Measurements from ENCODE around the gene LAMC2. TPM values are rescaled to one million over a fixed set of nuclear protein-coding genes. Genes with fewer than 3 reads are reported as not detected.
"Not testable (repeated sequence)": the region's sequence is repeated elsewhere in the genome, so short reads cannot be mapped to it uniquely, and the experiment has no call there.

The LAMC2 gene
- total and polyA plus RNA-seq, 4 experiments from 2014 or later = not detected

DNA sequence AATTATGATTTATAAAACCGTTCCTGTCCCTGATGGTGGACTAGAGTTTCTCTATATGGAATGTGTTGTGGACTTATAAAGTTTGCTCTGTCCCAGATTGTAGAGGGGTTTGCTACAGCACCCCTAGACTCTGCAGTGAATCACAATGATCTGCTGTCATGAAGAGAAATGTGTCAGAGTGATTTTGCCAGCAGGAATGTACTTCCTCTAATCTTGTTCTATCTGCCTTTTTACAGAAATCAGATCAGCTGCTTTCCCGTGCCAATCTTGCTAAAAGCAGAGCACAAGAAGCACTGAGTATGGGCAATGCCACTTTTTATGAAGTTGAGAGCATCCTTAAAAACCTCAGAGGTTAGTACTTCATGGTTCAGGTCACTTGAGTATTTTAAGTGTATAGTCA, 52.0 kb downstream of the LAMC2 start:
- H3K4me1 Mint-ChIP-seq = no peaks in the 10 kb centered on the region
- Histone ChIP-seq H3K9me3 (ENCODE audit: control insufficient read depth in 1 of 2, low read length in 2 of 2) (no peaks in the 10 kb centered on the region), H3K27me3 (ENCODE audit: insufficient read depth, low read length) (no peaks in the 10 kb centered on the region), H3K36me3 (ENCODE audit: insufficient read depth, low read length) (no peaks in the 10 kb centered on the region), H3K4me1 (ENCODE audit: insufficient read depth, low read length) (no peaks in the 10 kb centered on the region), H3K27ac (ENCODE audit: low read depth, low read length) (no peak overlapping the region), H3K4me3 (ENCODE audit: low read length in 2 of 2) (no peak overlapping the region)
- H3K27ac Mint-ChIP-seq = no peak overlapping the region
- POLR2A ChIA-PET (ENCODE audit: partially characterized antibody) = no interaction called here
- CTCF ChIA-PET (ENCODE audit: partially characterized antibody) = no interaction called here
- no peaks in the 10 kb centered on the region for H3K36me3 Mint-ChIP-seq
- peaks cover 0 to 5% of the 10 kb centered on the region in 2 donors for H3K27me3 Mint-ChIP-seq
- H3K9me3 Mint-ChIP-seq = peaks cover 0 to 2% (median 0%) of the 10 kb centered on the region in 8 donors
- H3K4me3 Mint-ChIP-seq = no peak overlapping the region
- intact Hi-C loops (cut with micrococcal nuclease) = no loop called here
- no peak for DNase-seq

DNA sequence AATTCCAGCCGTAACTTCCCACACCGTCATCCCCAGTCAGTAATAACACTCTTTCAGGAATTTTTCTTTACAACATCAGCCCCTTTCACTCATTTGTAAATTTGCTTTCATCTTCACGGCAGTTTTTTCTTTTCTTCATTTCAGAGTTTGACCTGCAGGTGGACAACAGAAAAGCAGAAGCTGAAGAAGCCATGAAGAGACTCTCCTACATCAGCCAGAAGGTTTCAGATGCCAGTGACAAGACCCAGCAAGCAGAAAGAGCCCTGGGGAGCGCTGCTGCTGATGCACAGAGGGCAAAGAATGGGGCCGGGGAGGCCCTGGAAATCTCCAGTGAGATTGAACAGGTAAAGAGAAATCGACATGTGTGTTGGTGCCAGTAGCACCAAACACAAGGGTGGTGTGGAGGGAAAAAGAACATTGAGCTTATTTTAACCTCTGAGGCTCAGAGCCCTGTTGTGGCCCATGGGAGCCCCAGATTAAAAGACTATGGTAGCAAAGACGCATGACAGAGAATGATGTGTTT, 53.2 kb downstream of the LAMC2 start:
- Histone ChIP-seq H3K9me3 (ENCODE audit: control insufficient read depth in 1 of 2, low read length in 2 of 2) (no peaks in the 10 kb centered on the region), H3K4me1 (ENCODE audit: insufficient read depth, low read length) (no peaks in the 10 kb centered on the region), H3K27me3 (ENCODE audit: insufficient read depth, low read length) (no peaks in the 10 kb centered on the region), H3K27ac (ENCODE audit: low read depth, low read length) (no peak overlapping the region), H3K36me3 (ENCODE audit: insufficient read depth, low read length) (no peaks in the 10 kb centered on the region), H3K4me3 (ENCODE audit: low read length in 2 of 2) (no peak overlapping the region)
- H3K36me3 Mint-ChIP-seq = no peaks in the 10 kb centered on the region
- DNase-seq = no peak
- no peaks in the 10 kb centered on the region for H3K4me1 Mint-ChIP-seq
- intact Hi-C loops (cut with micrococcal nuclease) = no loop called here
- ChIA-PET CTCF (ENCODE audit: partially characterized antibody) (no interaction called here), POLR2A (ENCODE audit: partially characterized antibody) (no interaction called here)
- H3K27ac Mint-ChIP-seq = no peak overlapping the region
- H3K4me3 Mint-ChIP-seq = no peak overlapping the region
- H3K9me3 Mint-ChIP-seq = peaks cover 0 to 2% (median 0%) of the 10 kb centered on the region in 8 donors
- H3K27me3 Mint-ChIP-seq = peaks cover 3 to 5% of the 10 kb centered on the region in 2 donors

DNA sequence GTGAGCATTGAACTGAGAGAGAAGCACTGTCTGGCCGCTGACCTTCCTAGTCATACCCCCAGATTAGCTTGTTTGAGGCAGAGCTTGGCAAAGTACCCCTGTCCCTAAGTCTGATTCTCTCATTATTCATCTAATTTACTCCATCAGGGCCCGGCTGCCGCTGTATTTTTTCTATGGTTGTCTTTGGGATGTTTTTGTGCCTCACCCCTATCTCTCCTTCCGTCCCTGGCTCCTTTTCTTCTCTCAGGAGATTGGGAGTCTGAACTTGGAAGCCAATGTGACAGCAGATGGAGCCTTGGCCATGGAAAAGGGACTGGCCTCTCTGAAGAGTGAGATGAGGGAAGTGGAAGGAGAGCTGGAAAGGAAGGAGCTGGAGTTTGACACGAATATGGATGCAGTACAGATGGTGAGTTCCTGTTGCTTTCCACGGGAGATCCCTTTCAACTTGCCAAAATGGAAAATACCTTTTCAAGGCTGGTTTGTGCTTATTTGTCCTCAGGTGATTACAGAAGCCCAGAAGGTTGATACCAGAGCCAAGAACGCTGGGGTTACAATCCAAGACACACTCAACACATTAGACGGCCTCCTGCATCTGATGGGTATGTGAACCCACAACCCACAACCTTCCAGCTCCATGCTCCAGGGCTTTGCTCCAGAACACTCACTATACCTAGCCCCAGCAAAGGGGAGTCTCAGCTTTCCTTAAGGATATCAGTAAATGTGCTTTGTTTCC, 53.9 kb downstream of the LAMC2 start:
- Histone ChIP-seq H3K36me3 (ENCODE audit: insufficient read depth, low read length) (no peaks in the 10 kb centered on the region), H3K4me1 (ENCODE audit: insufficient read depth, low read length) (no peaks in the 10 kb centered on the region), H3K4me3 (ENCODE audit: low read length in 2 of 2) (no peak overlapping the region), H3K27me3 (ENCODE audit: insufficient read depth, low read length) (no peaks in the 10 kb centered on the region), H3K27ac (ENCODE audit: low read depth, low read length) (no peak overlapping the region), H3K9me3 (ENCODE audit: control insufficient read depth in 1 of 2, low read length in 2 of 2) (no peaks in the 10 kb centered on the region)
- H3K27me3 Mint-ChIP-seq = peaks cover 3 to 5% of the 10 kb centered on the region in 2 donors
- H3K36me3 Mint-ChIP-seq = no peaks in the 10 kb centered on the region
- no peaks in the 10 kb centered on the region for H3K4me1 Mint-ChIP-seq
- no peak for DNase-seq
- H3K27ac Mint-ChIP-seq = no peak overlapping the region
- intact Hi-C loops (cut with micrococcal nuclease) = no loop called here
- no peak overlapping the region for H3K4me3 Mint-ChIP-seq
- H3K9me3 Mint-ChIP-seq = peaks cover 0 to 2% (median 0%) of the 10 kb centered on the region in 8 donors
- CTCF ChIA-PET (ENCODE audit: partially characterized antibody) = no interaction called here
- POLR2A ChIA-PET (ENCODE audit: partially characterized antibody) = no interaction called here

DNA sequence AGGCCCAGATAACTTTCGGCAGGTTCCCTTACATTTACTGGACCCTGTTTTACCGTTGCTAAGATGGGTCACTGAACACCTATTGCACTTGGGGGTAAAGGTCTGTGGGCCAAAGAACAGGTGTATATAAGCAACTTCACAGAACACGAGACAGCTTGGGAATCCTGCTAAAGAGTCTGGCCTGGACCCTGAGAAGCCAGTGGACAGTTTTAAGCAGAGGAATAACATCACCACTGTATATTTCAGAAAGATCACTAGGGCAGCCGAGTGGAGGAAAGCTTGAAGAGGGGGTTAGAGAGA, 54.4 kb downstream of the LAMC2 start:
- no peak overlapping the region for H3K27ac Mint-ChIP-seq
- peaks cover 3 to 4% of the 10 kb centered on the region in 2 donors for H3K27me3 Mint-ChIP-seq
- H3K9me3 ChIP-seq (ENCODE audit: control insufficient read depth in 1 of 2, low read length in 2 of 2) = no peaks in the 10 kb centered on the region
- H3K27ac ChIP-seq (ENCODE audit: low read depth, low read length) = no peak overlapping the region
- ChIA-PET POLR2A (ENCODE audit: partially characterized antibody) (no interaction called here), CTCF (ENCODE audit: partially characterized antibody) (no interaction called here)
- no peak overlapping the region for H3K4me3 Mint-ChIP-seq
- H3K4me3 ChIP-seq (ENCODE audit: low read length in 2 of 2) = no peak overlapping the region
- intact Hi-C loops (cut with micrococcal nuclease) = no loop called here
- peaks cover 0 to 2% (median 0%) of the 10 kb centered on the region in 8 donors for H3K9me3 Mint-ChIP-seq
- DNase-seq = no peak
- no peaks in the 10 kb centered on the region for H3K36me3 ChIP-seq (ENCODE audit: insufficient read depth, low read length)
- H3K36me3 Mint-ChIP-seq = no peaks in the 10 kb centered on the region
- H3K27me3 ChIP-seq (ENCODE audit: insufficient read depth, low read length) = no peaks in the 10 kb centered on the region
- H3K4me1 ChIP-seq (ENCODE audit: insufficient read depth, low read length) = no peaks in the 10 kb centered on the region
- no peaks in the 10 kb centered on the region for H3K4me1 Mint-ChIP-seq

DNA sequence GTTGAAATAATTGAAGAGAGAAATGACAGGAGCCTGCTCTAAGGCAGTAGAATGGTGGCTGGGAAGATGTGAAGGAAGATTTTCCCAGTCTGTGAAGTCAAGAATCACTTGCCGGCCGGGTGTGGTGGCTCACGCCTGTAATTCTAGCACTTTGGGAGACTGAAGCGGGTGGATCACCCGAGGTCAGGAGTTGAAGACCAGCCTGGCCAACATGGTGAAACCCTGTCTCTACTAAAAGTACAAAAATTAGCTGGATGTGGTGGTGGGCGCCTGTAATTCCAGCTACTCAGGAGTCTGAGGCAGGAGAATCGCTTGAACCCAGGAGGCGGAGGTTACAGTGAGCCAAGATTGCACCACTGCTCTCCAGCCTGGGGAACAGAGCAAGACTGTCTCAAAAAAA, 54.8 kb downstream of the LAMC2 start:
- POLR2A ChIA-PET (ENCODE audit: partially characterized antibody); H3K36me3 Mint-ChIP-seq; intact Hi-C loops (cut with micrococcal nuclease); H3K27ac Mint-ChIP-seq; H3K27me3 Mint-ChIP-seq; H3K27me3 ChIP-seq (ENCODE audit: insufficient read depth, low read length); H3K4me1 ChIP-seq (ENCODE audit: insufficient read depth, low read length); H3K4me3 ChIP-seq (ENCODE audit: low read length in 2 of 2); H3K36me3 ChIP-seq (ENCODE audit: insufficient read depth, low read length); DNase-seq; H3K4me1 Mint-ChIP-seq; H3K9me3 Mint-ChIP-seq; H3K27ac ChIP-seq (ENCODE audit: low read depth, low read length); H3K9me3 ChIP-seq (ENCODE audit: control insufficient read depth in 1 of 2, low read length in 2 of 2); CTCF ChIA-PET (ENCODE audit: partially characterized antibody); H3K4me3 Mint-ChIP-seq: not testable (repeated sequence)

DNA sequence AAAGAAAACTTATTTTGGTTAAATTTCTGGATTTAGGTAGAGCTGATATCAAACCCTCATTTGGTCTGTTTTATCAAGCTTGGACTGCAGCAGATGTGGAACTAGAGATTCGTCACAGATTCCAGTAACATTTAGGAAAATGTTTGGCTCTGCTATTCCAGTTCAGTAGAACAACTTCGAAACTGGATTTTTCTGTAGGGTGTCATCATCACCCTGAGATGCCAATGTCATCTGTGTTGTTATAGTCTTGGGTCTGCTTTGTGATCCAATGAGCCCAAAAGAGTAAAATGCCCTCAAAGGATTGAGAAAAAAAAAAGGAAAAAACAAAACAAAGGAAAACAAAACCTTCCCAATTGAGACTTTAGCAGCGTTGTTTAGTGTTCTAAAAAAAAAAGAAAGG, 55.4 kb downstream of the LAMC2 start:
- no peak overlapping the region for H3K4me3 ChIP-seq (ENCODE audit: low read length in 2 of 2)
- no peaks in the 10 kb centered on the region for H3K4me1 ChIP-seq (ENCODE audit: insufficient read depth, low read length)
- no peak overlapping the region for H3K4me3 Mint-ChIP-seq
- H3K9me3 ChIP-seq (ENCODE audit: control insufficient read depth in 1 of 2, low read length in 2 of 2) = no peaks in the 10 kb centered on the region
- DNase-seq = no peak
- POLR2A ChIA-PET (ENCODE audit: partially characterized antibody) = no interaction called here
- no peaks in the 10 kb centered on the region for H3K27me3 ChIP-seq (ENCODE audit: insufficient read depth, low read length)
- no peaks in the 10 kb centered on the region for H3K36me3 ChIP-seq (ENCODE audit: insufficient read depth, low read length)
- H3K36me3 Mint-ChIP-seq = no peaks in the 10 kb centered on the region
- peaks cover 0 to 2% (median 0%) of the 10 kb centered on the region in 8 donors for H3K9me3 Mint-ChIP-seq
- no peak overlapping the region for H3K27ac ChIP-seq (ENCODE audit: low read depth, low read length)
- no peaks in the 10 kb centered on the region for H3K4me1 Mint-ChIP-seq
- intact Hi-C loops (cut with micrococcal nuclease) = no loop called here
- CTCF ChIA-PET (ENCODE audit: partially characterized antibody) = no interaction called here
- H3K27ac Mint-ChIP-seq = no peak overlapping the region
- H3K27me3 Mint-ChIP-seq = peaks cover 6 to 7% of the 10 kb centered on the region in 2 donors

DNA sequence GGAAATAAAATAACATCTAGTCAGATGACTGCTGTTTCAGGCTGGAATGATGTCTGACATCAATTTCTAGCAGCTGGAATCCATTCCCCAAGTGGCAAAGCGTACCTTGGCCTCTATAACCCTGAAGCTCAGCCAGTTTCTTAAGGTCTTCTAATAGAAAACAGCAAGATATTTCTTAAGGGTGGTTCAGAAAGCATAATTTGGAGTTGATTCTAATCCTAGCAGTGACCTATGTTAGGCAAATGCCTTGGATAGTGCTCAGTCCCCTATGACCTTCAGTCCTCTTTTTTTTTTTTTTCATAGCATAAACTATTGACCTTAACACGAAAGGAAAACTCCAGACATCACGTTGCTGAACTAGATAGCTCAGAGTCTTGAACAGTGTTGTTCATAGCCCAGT, 56.5 kb downstream of the LAMC2 start:
- Histone ChIP-seq H3K27ac (ENCODE audit: low read depth, low read length) (no peak overlapping the region), H3K36me3 (ENCODE audit: insufficient read depth, low read length) (no peaks in the 10 kb centered on the region), H3K27me3 (ENCODE audit: insufficient read depth, low read length) (no peaks in the 10 kb centered on the region), H3K4me3 (ENCODE audit: low read length in 2 of 2) (no peak overlapping the region), H3K9me3 (ENCODE audit: control insufficient read depth in 1 of 2, low read length in 2 of 2) (no peaks in the 10 kb centered on the region), H3K4me1 (ENCODE audit: insufficient read depth, low read length) (no peaks in the 10 kb centered on the region)
- intact Hi-C loops (cut with micrococcal nuclease) = no loop called here
- ChIA-PET CTCF (ENCODE audit: partially characterized antibody) (interaction anchor here (1.0 kb wide), 1 partner anchor 17 kb away, joined by 4 read pairs; no protein-coding TSS in a partner anchor), POLR2A (ENCODE audit: partially characterized antibody) (no interaction called here)
- Mint-ChIP-seq H3K36me3 (no peaks in the 10 kb centered on the region), H3K27ac (no peak overlapping the region), H3K4me1 (no peaks in the 10 kb centered on the region), H3K9me3 (peaks cover 0 to 2% (median 0%) of the 10 kb centered on the region in 8 donors), H3K27me3 (peaks cover 7 to 10% of the 10 kb centered on the region in 2 donors), H3K4me3 (no peak overlapping the region)
- DNase-seq = no peak

Data from CD4-positive, alpha-beta memory T cell (primary cell).